OCI-LY1 (cell line): ENCODE measurements around the gene PTPRA.

Experiments used
- CTCF ChIP-seq: fragments of 200-600 bp; sonication (generic), shearing (Covaris generic); IDR thresholded peaks from 2 replicates; pipeline ENCODE4 v1.5.1; 2017; ENCODE audit warnings: mild to moderate bottlenecking, antibody characterized with exemption, low read length, moderate library complexity, mixed read lengths
- EZH2 ChIP-seq: fragments of 200-600 bp; sonication (generic), shearing (Covaris generic); IDR thresholded peaks from 2 replicates; pipeline ENCODE4 v1.8.0; 2017; ENCODE audit warnings: borderline replicate concordance, mixed run types, mild to moderate bottlenecking, antibody characterized with exemption, low read length, moderate library complexity, mixed read lengths

GRCh38 chr20:2955257-2955970 is 82.1 kb downstream of the PTPRA start:
- TF ChIP-seq CTCF (no peak), EZH2 (no peak)
